Measurements from ENCODE around the gene FBXO28. TPM values are rescaled to one million over a fixed set of nuclear protein-coding genes. Genes with fewer than 3 reads are reported as not detected.

Gene FBXO28
- total and polyA plus RNA-seq, 10 of the 15 experiments (the other 5 are each of a cell fraction or from before 2014, with no cell fraction given), result 4.3 to 23.2 (median 18.4) TPM

- ChIA-PET CTCF (interaction anchor here (1.3 kb wide), 1 partner anchor 25 kb away, joined by 3 read pairs; no protein-coding TSS in a partner anchor), POLR2A (no interaction called here), RAD21 (ENCODE audit: unreplicated experiment) (no interaction called here), SMC1A (ENCODE audit: uncharacterized antibody, unreplicated experiment) (no interaction called here)
- no peaks in the 10 kb centered on the region for H3K79me2 ChIP-seq (ENCODE audit: control insufficient read depth, insufficient read depth, low read length)
- TF ChIP-seq SRF (IDR thresholded peaks at IDR 0.05; ENCODE audit: low read depth in 2 of 2, low read length in 2 of 2), result no peak
- TF ChIP-seq IRF5 (IDR thresholded peaks at IDR 0.05; ENCODE audit: borderline replicate concordance), result no peak
- TF ChIP-seq KAT2A (conservative IDR thresholded peaks at IDR 0.05; ENCODE audit: control insufficient read depth, low read depth, low read length), result no peak
- TF ChIP-seq HDAC2 (IDR thresholded peaks at IDR 0.05), result no peak
- no peak for TF ChIP-seq CEBPB (IDR thresholded peaks at IDR 0.05; ENCODE audit: borderline replicate concordance in 1 of 2, low read depth in 2 of 2, low read length in 2 of 2)
- no peak for TF ChIP-seq ZSCAN29 (IDR thresholded peaks at IDR 0.05)
- TF ChIP-seq CUX1 (IDR thresholded peaks at IDR 0.05; ENCODE audit: insufficient replicate concordance, low read depth, low read length), result no peak
- TF ChIP-seq RB1 (IDR thresholded peaks at IDR 0.05; ENCODE audit: borderline replicate concordance), result no peak
- no peak for TF ChIP-seq ZNF24 (IDR thresholded peaks at IDR 0.05)
- no peak for TF ChIP-seq REST (IDR thresholded peaks at IDR 0.05; ENCODE audit: low read depth, low read length)
- TF ChIP-seq ZNF207 (IDR thresholded peaks at IDR 0.05; ENCODE audit: borderline replicate concordance), result no peak
- no peak for TF ChIP-seq POLR2AphosphoS5 (IDR thresholded peaks at IDR 0.05; ENCODE audit: low read length)
- TF ChIP-seq NR2C2 (IDR thresholded peaks at IDR 0.05; ENCODE audit: borderline replicate concordance, control insufficient read depth, insufficient read length, low read depth), result no peak
- FAIRE-seq, result no peak
- in situ Hi-C loops (cut with MboI) (no loop called here), intact Hi-C loops (cut with micrococcal nuclease; ENCODE audit: unreplicated experiment) (no loop called here)
- no peak for ATAC-seq
- no peak overlapping the region for H3K4me2 ChIP-seq (ENCODE audit: control insufficient read depth, insufficient read depth)
- no peaks in the 10 kb centered on the region for H3K9me3 ChIP-seq (replicated peaks; ENCODE audit: control insufficient read depth, insufficient read depth, low read length)
- H2AFZ ChIP-seq (ENCODE audit: control insufficient read depth, low read depth, low read length), result no peak overlapping the region
- WGBS (ENCODE audit: insufficient coverage, insufficient replicate concordance, low lambda C conversion rate, missing lambda C conversion rate), result 12% methylated on average over 3 of the region's 3 CpGs
- no peaks in the 10 kb centered on the region; a peak in 2 of 4 replicates for H3K27me3 ChIP-seq (replicated peaks in 1 of 2; ENCODE audit: control insufficient read depth in 2 of 2, insufficient read depth in 2 of 2, low read length in 1 of 2)
- no TSS peak for BruUV-seq (replicated peaks)
- no peak overlapping the region for H3K9ac ChIP-seq (ENCODE audit: control insufficient read depth, insufficient read depth, low read length)
- H3K36me3 ChIP-seq (ENCODE audit: control insufficient read depth in 2 of 2, insufficient read depth in 2 of 2, low read length in 1 of 2), result no peaks in the 10 kb centered on the region
- no peaks in the 10 kb centered on the region for H3K4me1 ChIP-seq (ENCODE audit: control insufficient read depth, insufficient read depth, low read length)
- no peak overlapping the region for H3K27ac ChIP-seq (ENCODE audit: control insufficient read depth, insufficient read depth)
- no peak for DNase-seq (ENCODE audit: low read depth, low spot score)
- H4K20me1 ChIP-seq (ENCODE audit: control insufficient read depth, insufficient read depth), result no peaks in the 10 kb centered on the region
- no peak overlapping the region for H3K4me3 ChIP-seq
Measured at GRCh38 chr1:224076407-224076806, 37.5 kb upstream of the FBXO28 start.
